AG09309 (cell line): ENCODE results near the gene TSPAN18.
A peak's percentile ranks its signal among the peaks of the same experiment; 100 is the strongest.

Experiments used
- DNase-seq: peaks from one replicate; pipeline ENCODE4 v3.0.0-alpha.2; 2010; ENCODE audit warnings: low read depth
- H3K4me3 ChIP-seq: 2 replicates; pipeline ENCODE4 v1.5.1; 2011; ENCODE audit warnings: mild to moderate bottlenecking, low read depth, low read length, moderate library complexity; ENCODE audit not compliant: control insufficient read depth
- TF ChIP-seq, protein P1 (sequence below): IDR thresholded peaks from 2 replicates; pipeline ENCODE4 v1.5.1; 2011; ENCODE audit warnings: mild to moderate bottlenecking, low read depth, low read length, inconsistent platforms; ENCODE audit not compliant: insufficient read depth, control insufficient read depth; ENCODE audit errors: missing control alignments

TSPAN18 gene

GRCh38 chr11:44930588-44931302 lies 204.0 kb downstream of the TSPAN18 start:
- no peak overlapping the region for H3K4me3 ChIP-seq
- DNase-seq = no peak
- TF ChIP-seq, protein P1, sequence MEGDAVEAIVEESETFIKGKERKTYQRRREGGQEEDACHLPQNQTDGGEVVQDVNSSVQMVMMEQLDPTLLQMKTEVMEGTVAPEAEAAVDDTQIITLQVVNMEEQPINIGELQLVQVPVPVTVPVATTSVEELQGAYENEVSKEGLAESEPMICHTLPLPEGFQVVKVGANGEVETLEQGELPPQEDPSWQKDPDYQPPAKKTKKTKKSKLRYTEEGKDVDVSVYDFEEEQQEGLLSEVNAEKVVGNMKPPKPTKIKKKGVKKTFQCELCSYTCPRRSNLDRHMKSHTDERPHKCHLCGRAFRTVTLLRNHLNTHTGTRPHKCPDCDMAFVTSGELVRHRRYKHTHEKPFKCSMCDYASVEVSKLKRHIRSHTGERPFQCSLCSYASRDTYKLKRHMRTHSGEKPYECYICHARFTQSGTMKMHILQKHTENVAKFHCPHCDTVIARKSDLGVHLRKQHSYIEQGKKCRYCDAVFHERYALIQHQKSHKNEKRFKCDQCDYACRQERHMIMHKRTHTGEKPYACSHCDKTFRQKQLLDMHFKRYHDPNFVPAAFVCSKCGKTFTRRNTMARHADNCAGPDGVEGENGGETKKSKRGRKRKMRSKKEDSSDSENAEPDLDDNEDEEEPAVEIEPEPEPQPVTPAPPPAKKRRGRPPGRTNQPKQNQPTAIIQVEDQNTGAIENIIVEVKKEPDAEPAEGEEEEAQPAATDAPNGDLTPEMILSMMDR = no peak

DNA sequence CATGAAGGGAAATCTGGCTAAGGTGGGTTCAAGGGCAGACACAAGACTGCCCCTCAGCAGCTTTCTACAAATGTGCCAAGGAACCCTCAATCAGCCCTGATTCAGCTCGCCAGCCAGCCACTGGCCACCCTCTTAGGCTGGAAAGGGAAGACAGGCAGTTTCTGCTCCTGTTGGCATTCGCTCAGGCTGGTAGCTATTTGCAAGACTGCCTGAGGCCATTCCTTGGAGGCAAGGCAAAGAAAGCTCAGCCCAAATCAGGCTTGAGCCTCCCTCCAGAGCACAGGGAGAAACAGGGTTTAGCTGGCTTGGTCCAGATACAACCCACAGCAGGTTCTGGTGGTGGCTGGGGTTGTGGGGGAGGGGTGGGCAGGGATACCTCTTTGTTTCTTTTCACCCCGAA lies 204.7 kb downstream of the TSPAN18 start:
- DNase-seq = no peak
- no peak overlapping the region for H3K4me3 ChIP-seq
- TF ChIP-seq, protein P1 = no peak

DNA sequence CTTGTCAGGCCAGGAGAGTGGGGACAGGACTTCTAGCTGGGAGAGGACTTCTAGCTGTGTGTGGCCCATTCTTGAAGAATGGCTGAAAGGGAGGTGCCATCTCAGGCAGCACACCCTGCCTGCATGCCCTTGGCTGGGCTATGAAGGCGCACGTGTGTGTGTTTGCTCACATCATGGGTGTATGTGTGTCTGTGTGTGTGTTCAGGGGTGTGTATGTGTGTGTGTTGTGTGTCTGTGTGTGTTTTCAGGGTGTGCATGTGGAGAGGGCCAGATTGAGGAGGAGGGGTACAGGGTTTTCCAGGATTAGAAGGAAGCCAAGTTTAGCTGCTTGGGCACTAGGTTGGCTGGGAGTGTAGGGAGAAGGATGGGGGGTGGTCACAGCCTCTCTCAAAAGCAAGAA lies 207.3 kb downstream of the TSPAN18 start:
- DNase-seq = no peak

GRCh38 chr11:44934735-44935250 lies 208.0 kb downstream of the TSPAN18 start:
- DNase-seq = no peak
- no peak overlapping the region for H3K4me3 ChIP-seq
- TF ChIP-seq, protein P1 = no peak

More for the DNA sequence above, 207.3 kb downstream of the TSPAN18 start:
- TF ChIP-seq, protein P1 = no peak
- H3K4me3 ChIP-seq = no peak overlapping the region

GRCh38 chr11:44936525-44936924 lies 209.8 kb downstream of the TSPAN18 start:
- TF ChIP-seq, protein P1 = peak; percentile 94
- peak; percentile 37 for DNase-seq
- no peak overlapping the region for H3K4me3 ChIP-seq

- no peak overlapping the region for H3K4me3 ChIP-seq
- no peak for DNase-seq
- TF ChIP-seq, protein P1 = no peak
Measured at GRCh38 chr11:44936951-44937543, 210.3 kb downstream of the TSPAN18 start.
